KMS-11 (cell line): Measurements from ENCODE around the gene KRT74.

Source experiments
- H2AFZ ChIP-seq: fragments of 200-600 bp; sonication (generic); 2 replicates; pipeline ENCODE4 v1.6.1; 2016; ENCODE audit warnings: antibody characterized with exemption, mixed run types, low read depth
- H3K27ac ChIP-seq: fragments of 200-600 bp; sonication (generic); 2 replicates; pipeline ENCODE4 v1.6.1; 2016; ENCODE audit warnings: mild to moderate bottlenecking, mixed run types
- H3K27me3 ChIP-seq: fragments of 200-600 bp; sonication (generic); 2 replicates; pipeline ENCODE4 v1.6.1; 2017; ENCODE audit warnings: mild to moderate bottlenecking, low read depth, mixed run types, moderate library complexity; ENCODE audit not compliant: insufficient read depth
- H3K36me3 ChIP-seq: fragments of 200-600 bp; sonication (generic); 2 replicates; pipeline ENCODE4 v1.6.1; 2017; ENCODE audit warnings: mild to moderate bottlenecking, mixed run types; ENCODE audit not compliant: insufficient read depth
- H3K4me1 ChIP-seq: fragments of 200-600 bp; sonication (generic); 2 replicates; pipeline ENCODE4 v1.6.1; 2016; ENCODE audit warnings: mild to moderate bottlenecking, low read depth, mixed run types; ENCODE audit not compliant: poor library complexity, severe bottlenecking
- H3K4me2 ChIP-seq: fragments of 200-600 bp; sonication (generic); 2 replicates; pipeline ENCODE4 v1.7.0; 2016; ENCODE audit warnings: mild to moderate bottlenecking, mixed run types
- H3K4me3 ChIP-seq: fragments of 200-600 bp; sonication (generic); IDR thresholded peaks from 2 replicates; pipeline ENCODE4 v1.6.1; 2017; ENCODE audit warnings: low read depth, low read length, mixed read lengths; ENCODE audit not compliant: insufficient read depth
- H3K79me2 ChIP-seq: fragments of 200-600 bp; sonication (generic); 2 replicates; pipeline ENCODE4 v1.6.1; 2016; ENCODE audit warnings: low read depth, mixed run types; ENCODE audit not compliant: insufficient read depth
- H3K9ac ChIP-seq: fragments of 200-600 bp; sonication (generic); 2 replicates; pipeline ENCODE4 v1.6.1; 2016; ENCODE audit warnings: mild to moderate bottlenecking, mixed run types
- H4K20me1 ChIP-seq: fragments of 200-600 bp; sonication (generic); 2 replicates; pipeline ENCODE4 v1.6.1; 2016; ENCODE audit warnings: mild to moderate bottlenecking, mixed run types; ENCODE audit not compliant: insufficient read depth
- TF ChIP-seq, protein P1 (sequence below): fragments of 200-600 bp; sonication (generic); conservative IDR thresholded peaks from 2 replicates; pipeline ENCODE4 v1.6.1; 2017; ENCODE audit warnings: low read depth, mild to moderate bottlenecking, antibody characterized with exemption, low read length, moderate library complexity, mixed read lengths

KRT74 gene

GRCh38 chr12:52580496-52580895 lies 6.9 kb upstream of the KRT74 start:
- Histone ChIP-seq H3K9ac (no peak overlapping the region), H2AFZ (no peak overlapping the region), H3K4me2 (no peak overlapping the region), H3K27ac (no peak overlapping the region), H4K20me1 (no peaks in the 10 kb centered on the region), H3K4me1 (no peaks in the 10 kb centered on the region), H3K27me3 (peaks cover 51% of the 10 kb centered on the region; the same call in 1 of the 2 replicates), H3K79me2 (no peaks in the 10 kb centered on the region), H3K36me3 (no peaks in the 10 kb centered on the region), H3K4me3 (no peak overlapping the region)
- TF ChIP-seq, protein P1, sequence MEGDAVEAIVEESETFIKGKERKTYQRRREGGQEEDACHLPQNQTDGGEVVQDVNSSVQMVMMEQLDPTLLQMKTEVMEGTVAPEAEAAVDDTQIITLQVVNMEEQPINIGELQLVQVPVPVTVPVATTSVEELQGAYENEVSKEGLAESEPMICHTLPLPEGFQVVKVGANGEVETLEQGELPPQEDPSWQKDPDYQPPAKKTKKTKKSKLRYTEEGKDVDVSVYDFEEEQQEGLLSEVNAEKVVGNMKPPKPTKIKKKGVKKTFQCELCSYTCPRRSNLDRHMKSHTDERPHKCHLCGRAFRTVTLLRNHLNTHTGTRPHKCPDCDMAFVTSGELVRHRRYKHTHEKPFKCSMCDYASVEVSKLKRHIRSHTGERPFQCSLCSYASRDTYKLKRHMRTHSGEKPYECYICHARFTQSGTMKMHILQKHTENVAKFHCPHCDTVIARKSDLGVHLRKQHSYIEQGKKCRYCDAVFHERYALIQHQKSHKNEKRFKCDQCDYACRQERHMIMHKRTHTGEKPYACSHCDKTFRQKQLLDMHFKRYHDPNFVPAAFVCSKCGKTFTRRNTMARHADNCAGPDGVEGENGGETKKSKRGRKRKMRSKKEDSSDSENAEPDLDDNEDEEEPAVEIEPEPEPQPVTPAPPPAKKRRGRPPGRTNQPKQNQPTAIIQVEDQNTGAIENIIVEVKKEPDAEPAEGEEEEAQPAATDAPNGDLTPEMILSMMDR: no peak

DNA sequence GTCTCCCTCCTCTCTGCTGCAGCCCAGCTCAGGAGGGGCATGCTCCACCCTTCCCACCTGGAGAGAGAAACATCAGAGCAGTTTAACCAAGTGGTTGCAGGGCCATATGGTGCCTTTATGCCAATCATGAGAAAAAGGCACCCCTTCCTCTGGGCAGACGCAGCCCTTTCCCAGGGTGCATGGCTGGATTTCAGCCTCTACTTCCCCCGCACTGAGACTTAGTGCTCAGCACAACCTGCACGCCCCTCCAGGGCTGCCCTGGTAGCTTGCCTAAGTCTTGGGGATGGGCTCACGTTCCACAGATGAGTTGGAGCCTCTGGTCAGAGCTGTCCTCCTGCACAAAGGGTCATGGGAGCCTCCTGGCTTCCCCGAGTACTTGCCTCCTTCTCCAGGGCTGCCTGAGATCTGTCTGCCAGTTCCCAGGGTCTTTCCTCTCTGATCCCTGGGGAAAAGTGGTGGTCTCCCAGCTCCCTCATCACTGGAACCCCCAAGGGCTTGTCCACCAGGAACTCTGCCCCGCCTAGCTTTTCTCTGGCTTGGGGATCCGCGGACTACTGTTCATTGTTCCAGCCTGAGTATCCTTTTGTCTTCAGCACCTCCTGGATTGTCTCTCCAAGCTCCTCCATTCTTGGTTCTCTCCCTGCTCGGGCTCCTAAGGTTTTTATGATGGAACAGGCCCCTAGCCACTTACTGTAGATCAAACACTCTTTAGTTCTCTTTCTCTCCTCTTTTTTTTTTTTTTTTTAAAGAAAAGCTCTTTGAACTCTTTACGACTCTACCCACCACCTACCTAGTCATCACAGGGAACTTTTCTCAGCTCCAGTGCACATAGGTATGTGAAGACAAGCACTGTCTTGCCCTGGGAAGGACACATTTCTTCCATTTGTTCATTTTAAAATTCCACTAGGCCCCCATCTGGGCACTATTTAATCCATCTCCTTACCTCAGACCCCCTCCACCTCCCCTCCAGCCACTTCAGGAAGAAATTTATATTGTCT lies 6.1 kb upstream of the KRT74 start:
- Histone ChIP-seq H3K4me2 (no peak overlapping the region), H3K27ac (no peak overlapping the region), H3K79me2 (no peaks in the 10 kb centered on the region), H3K9ac (no peak overlapping the region), H3K4me1 (no peaks in the 10 kb centered on the region), H2AFZ (no peak overlapping the region), H3K36me3 (no peaks in the 10 kb centered on the region), H3K4me3 (no peak overlapping the region), H4K20me1 (no peaks in the 10 kb centered on the region), H3K27me3 (peaks cover 54% of the 10 kb centered on the region; the same call in 1 of the 2 replicates)
- TF ChIP-seq, protein P1: no peak

GRCh38 chr12:52578469-52578868 lies 4.8 kb upstream of the KRT74 start:
- H2AFZ ChIP-seq: no peak overlapping the region
- no peak overlapping the region for H3K9ac ChIP-seq
- H4K20me1 ChIP-seq: no peaks in the 10 kb centered on the region
- no peak overlapping the region for H3K4me3 ChIP-seq
- H3K79me2 ChIP-seq: no peaks in the 10 kb centered on the region
- no peaks in the 10 kb centered on the region for H3K36me3 ChIP-seq
- H3K4me1 ChIP-seq: no peaks in the 10 kb centered on the region
- H3K27me3 ChIP-seq: peaks cover 60% of the 10 kb centered on the region; the same call in 1 of the 2 replicates
- TF ChIP-seq, protein P1: no peak
- no peak overlapping the region for H3K27ac ChIP-seq
- H3K4me2 ChIP-seq: no peak overlapping the region

GRCh38 chr12:52577316-52577715 lies 3.7 kb upstream of the KRT74 start:
- no peak overlapping the region for H3K4me3 ChIP-seq
- no peak overlapping the region for H2AFZ ChIP-seq
- H4K20me1 ChIP-seq: no peaks in the 10 kb centered on the region
- no peaks in the 10 kb centered on the region for H3K36me3 ChIP-seq
- no peak overlapping the region for H3K4me2 ChIP-seq
- no peaks in the 10 kb centered on the region for H3K79me2 ChIP-seq
- H3K4me1 ChIP-seq: no peaks in the 10 kb centered on the region
- TF ChIP-seq, protein P1: no peak
- H3K27me3 ChIP-seq: peaks cover 61% of the 10 kb centered on the region; the same call in 1 of the 2 replicates
- no peak overlapping the region for H3K27ac ChIP-seq
- H3K9ac ChIP-seq: no peak overlapping the region
